ENCODE data around the gene PTPRK.

PTPRK gene

DNA sequence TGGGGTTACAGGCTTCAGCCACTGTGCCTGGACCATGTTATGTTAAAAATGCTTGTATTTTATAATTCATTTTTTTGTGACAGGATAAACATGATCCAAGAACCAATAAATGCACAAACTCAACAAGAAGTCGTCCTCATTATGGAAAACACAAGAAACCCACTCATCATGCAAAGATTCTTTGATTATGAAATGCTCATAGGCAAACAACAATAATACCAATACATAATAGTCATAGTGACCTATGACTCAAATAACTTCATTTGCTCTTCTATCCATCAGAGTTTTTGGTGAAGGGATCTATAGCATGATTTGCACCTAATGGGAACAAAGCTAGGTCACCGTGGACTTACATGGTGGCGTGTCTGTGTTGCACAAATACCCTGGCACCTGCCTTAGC is 402.5 kb downstream of the PTPRK start:
- H3K36me3 ChIP-seq (ENCODE audit: insufficient read depth, low read length) = no peaks in the 10 kb centered on the region
- no peak overlapping the region for H3K27ac ChIP-seq (ENCODE audit: low read depth, low read length)
- no peaks in the 10 kb centered on the region for H3K27me3 ChIP-seq (ENCODE audit: control insufficient read depth in 1 of 2, insufficient read depth in 2 of 2, low read length in 2 of 2)
- no peaks in the 10 kb centered on the region for H3K9me3 ChIP-seq (ENCODE audit: low read length)
- no peaks in the 10 kb centered on the region for H3K4me1 ChIP-seq (ENCODE audit: insufficient read depth, low read length)
- H3K4me3 ChIP-seq (ENCODE audit: low read depth in 1 of 2, low read length in 2 of 2) = no peak overlapping the region
- H3K9ac ChIP-seq (ENCODE audit: low read length) = no peak overlapping the region

DNA sequence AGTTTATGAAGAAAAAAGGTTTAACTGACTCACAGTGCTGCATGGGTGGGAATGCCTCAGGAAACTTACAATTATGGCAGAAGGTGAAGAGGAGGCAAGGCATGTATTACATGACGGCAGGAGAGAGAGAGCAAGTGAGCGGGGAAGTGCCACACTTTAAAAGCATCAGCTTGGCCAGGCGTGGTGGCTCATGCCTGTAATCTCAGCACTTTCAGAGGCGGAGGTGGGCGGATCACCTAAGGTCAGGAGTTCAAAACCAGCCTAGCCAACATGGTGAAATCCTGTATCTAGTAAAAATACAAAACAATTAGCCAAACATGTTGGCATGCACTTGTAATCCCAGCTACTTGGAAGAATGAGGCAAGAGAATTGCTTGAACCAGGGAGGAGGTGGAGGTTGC is 406.2 kb downstream of the PTPRK start:
- no peak overlapping the region for H3K9ac ChIP-seq (ENCODE audit: low read length)
- no peak overlapping the region for H3K27ac ChIP-seq (ENCODE audit: low read depth, low read length)
- no peaks in the 10 kb centered on the region for H3K27me3 ChIP-seq (ENCODE audit: control insufficient read depth in 1 of 2, insufficient read depth in 2 of 2, low read length in 2 of 2)
- peaks cover 20% of the 10 kb centered on the region for H3K4me1 ChIP-seq (ENCODE audit: insufficient read depth, low read length)
- H3K36me3 ChIP-seq (ENCODE audit: insufficient read depth, low read length) = no peaks in the 10 kb centered on the region
- H3K9me3 ChIP-seq (ENCODE audit: low read length) = no peaks in the 10 kb centered on the region
- H3K4me3 ChIP-seq (ENCODE audit: low read depth in 1 of 2, low read length in 2 of 2) = no peak overlapping the region

DNA sequence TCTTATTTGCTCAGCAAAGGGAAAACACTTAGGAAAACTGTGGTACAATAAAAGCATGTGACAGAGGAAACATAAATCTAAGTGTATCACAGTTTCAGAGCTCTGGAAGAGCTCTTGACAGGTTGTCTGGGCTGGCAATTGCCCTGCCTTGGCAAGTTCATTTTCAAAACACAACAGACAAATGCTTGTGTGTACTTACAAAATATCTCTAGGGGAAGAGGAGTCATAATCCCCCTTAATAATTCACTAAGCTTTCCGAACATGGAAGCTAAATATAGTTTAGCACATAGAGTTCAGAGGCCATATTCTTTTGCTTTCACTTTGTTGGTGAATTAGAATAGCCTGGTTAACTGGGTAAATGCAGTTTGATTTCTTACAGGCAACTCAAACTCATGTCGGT is 407.9 kb downstream of the PTPRK start:
- no peaks in the 10 kb centered on the region for H3K36me3 ChIP-seq (ENCODE audit: insufficient read depth, low read length)
- H3K9me3 ChIP-seq (ENCODE audit: low read length) = no peaks in the 10 kb centered on the region
- peaks cover 20% of the 10 kb centered on the region for H3K4me1 ChIP-seq (ENCODE audit: insufficient read depth, low read length)
- H3K27me3 ChIP-seq (ENCODE audit: control insufficient read depth in 1 of 2, insufficient read depth in 2 of 2, low read length in 2 of 2) = no peaks in the 10 kb centered on the region
- no peak overlapping the region for H3K27ac ChIP-seq (ENCODE audit: low read depth, low read length)
- H3K4me3 ChIP-seq (ENCODE audit: low read depth in 1 of 2, low read length in 2 of 2) = peak overlapping the region; percentile 29 to 47
- peak overlapping the region; percentile 29 for H3K9ac ChIP-seq (ENCODE audit: low read length)

DNA sequence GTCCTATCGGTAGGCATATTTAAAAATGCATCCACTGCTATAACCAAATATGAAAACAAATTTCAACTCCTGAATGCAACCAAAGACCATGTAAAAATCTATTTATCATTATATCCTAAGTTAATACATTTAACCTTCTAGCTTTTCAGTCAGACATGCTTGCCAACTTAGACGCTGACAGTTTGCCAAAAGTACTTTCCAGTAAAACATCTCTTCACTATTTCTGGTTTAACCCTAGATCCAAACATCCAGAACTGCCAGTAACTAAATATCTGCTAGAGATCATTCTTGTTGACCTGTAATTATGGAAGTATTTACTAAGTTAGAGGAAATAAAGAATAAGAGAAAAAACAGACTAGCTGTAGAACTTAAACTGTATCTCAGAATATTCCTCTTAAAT is 409.3 kb downstream of the PTPRK start:
- Histone ChIP-seq H3K4me1 (ENCODE audit: insufficient read depth, low read length) (peaks cover 20% of the 10 kb centered on the region), H3K4me3 (ENCODE audit: low read depth in 1 of 2, low read length in 2 of 2) (no peak overlapping the region), H3K9ac (ENCODE audit: low read length) (no peak overlapping the region), H3K36me3 (ENCODE audit: insufficient read depth, low read length) (no peaks in the 10 kb centered on the region), H3K27ac (ENCODE audit: low read depth, low read length) (no peak overlapping the region), H3K27me3 (ENCODE audit: control insufficient read depth in 1 of 2, insufficient read depth in 2 of 2, low read length in 2 of 2) (no peaks in the 10 kb centered on the region), H3K9me3 (ENCODE audit: low read length) (no peaks in the 10 kb centered on the region)

DNA sequence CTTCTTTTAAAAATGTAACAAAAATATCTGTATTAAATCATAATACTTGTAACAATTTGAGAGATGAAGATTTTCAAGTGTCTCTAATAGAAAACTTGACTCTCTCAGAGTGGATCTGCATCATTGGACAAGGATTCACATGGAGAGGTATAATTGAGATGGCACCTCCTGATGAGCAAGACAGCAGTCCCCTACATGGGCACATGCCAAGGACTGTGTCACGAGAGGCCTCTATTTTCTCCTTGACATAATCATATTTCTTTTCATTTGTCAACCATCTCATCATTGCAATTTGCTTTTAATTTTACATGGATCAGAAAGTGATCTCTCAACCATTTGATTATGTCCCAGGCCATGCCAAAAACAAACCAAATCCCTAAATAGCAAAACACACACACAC is 412.7 kb downstream of the PTPRK start:
- no peak overlapping the region for H3K27ac ChIP-seq (ENCODE audit: low read depth, low read length)
- H3K4me1 ChIP-seq (ENCODE audit: insufficient read depth, low read length) = peaks cover 20% of the 10 kb centered on the region
- no peaks in the 10 kb centered on the region for H3K36me3 ChIP-seq (ENCODE audit: insufficient read depth, low read length)
- H3K27me3 ChIP-seq (ENCODE audit: control insufficient read depth in 1 of 2, insufficient read depth in 2 of 2, low read length in 2 of 2) = no peaks in the 10 kb centered on the region
- no peaks in the 10 kb centered on the region for H3K9me3 ChIP-seq (ENCODE audit: low read length)
- no peak overlapping the region for H3K9ac ChIP-seq (ENCODE audit: low read length)
- no peak overlapping the region for H3K4me3 ChIP-seq (ENCODE audit: low read depth in 1 of 2, low read length in 2 of 2)

DNA sequence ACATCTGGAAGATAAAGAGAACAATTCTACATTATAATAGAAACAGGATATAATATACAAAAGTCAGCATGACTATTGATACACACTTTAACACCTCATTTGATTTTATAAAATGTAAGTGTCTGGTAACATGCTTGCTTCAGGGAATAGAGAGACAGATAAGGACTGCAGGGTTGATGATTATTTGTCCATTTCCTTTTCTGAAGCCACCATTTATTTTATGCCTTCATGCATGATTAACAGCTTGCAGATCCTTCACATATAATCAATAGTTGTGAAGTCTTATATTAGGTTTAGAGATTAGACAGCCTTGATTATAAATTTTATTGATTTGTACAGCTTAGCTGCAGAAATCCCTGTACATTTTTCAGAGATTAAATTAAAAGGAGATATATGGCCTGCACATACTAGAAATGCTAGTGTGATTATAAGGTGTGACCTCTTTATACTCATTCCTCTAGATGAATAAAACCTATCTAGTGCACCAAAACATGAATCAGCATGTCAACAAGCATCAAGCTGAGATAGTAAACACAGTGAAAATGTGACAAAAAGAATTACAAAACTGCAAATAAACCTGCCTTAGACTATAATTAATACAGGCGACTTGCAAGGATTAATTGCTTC is 420.7 kb downstream of the PTPRK start:
- no peak overlapping the region for H3K27ac ChIP-seq (ENCODE audit: low read depth, low read length)
- no peak overlapping the region for H3K9ac ChIP-seq (ENCODE audit: low read length)
- no peaks in the 10 kb centered on the region for H3K9me3 ChIP-seq (ENCODE audit: low read length)
- no peak overlapping the region for H3K4me3 ChIP-seq (ENCODE audit: low read depth in 1 of 2, low read length in 2 of 2)
- H3K4me1 ChIP-seq (ENCODE audit: insufficient read depth, low read length) = no peaks in the 10 kb centered on the region
- no peaks in the 10 kb centered on the region for H3K36me3 ChIP-seq (ENCODE audit: insufficient read depth, low read length)
- H3K27me3 ChIP-seq (ENCODE audit: control insufficient read depth in 1 of 2, insufficient read depth in 2 of 2, low read length in 2 of 2) = no peaks in the 10 kb centered on the region

DNA sequence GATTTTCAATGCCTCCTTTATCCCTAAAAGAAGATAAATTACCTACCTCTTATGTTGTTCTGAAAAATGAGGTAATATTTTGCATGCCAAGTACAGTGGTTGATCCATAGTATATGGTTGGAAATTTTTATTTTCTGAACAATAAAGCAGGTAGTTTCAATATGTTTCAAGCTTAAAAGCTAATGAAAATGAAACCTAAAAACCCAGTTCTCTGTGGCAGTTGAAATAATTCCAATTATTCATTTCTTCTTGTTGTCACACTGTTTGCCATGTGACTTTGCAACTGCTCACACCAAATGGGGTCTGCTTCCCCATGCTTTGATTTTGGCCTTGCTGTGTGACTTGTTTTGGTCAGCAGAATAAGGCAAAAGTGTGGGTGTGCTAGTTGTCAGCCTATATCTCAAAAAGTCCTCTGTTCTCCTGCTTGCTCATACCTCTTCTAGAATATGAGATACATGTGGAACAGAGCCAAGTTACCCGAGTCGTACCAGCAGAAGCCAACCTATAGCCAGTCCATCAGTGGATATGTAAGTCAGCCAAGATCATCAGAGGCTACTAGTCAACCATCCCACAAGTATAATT is 422.3 kb downstream of the PTPRK start:
- Histone ChIP-seq H3K4me1 (ENCODE audit: insufficient read depth, low read length) (no peaks in the 10 kb centered on the region), H3K27me3 (ENCODE audit: control insufficient read depth in 1 of 2, insufficient read depth in 2 of 2, low read length in 2 of 2) (no peaks in the 10 kb centered on the region), H3K4me3 (ENCODE audit: low read depth in 1 of 2, low read length in 2 of 2) (no peak overlapping the region), H3K9me3 (ENCODE audit: low read length) (no peaks in the 10 kb centered on the region), H3K9ac (ENCODE audit: low read length) (no peak overlapping the region), H3K27ac (ENCODE audit: low read depth, low read length) (no peak overlapping the region), H3K36me3 (ENCODE audit: insufficient read depth, low read length) (no peaks in the 10 kb centered on the region)

DNA sequence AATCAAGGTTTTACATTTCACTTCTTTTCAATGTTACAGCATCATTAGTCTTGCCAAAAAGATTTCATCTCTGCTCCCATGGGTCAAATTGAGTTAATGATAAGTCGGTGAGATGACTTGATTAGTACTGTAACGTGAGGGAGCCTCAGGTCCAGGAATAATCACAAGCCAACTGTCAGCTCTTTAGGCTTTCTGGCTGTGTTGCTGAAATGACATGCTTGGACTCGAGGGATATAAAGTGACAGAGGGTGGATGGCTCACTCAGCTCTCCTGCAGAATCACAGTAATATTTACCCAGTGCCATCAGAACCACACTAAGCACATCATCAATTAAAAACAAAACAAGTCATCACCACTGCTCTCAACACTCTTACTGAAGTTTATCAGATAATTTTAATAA is 423.4 kb downstream of the PTPRK start:
- Histone ChIP-seq H3K27me3 (ENCODE audit: control insufficient read depth in 1 of 2, insufficient read depth in 2 of 2, low read length in 2 of 2) (no peaks in the 10 kb centered on the region), H3K4me3 (ENCODE audit: low read depth in 1 of 2, low read length in 2 of 2) (no peak overlapping the region), H3K9me3 (ENCODE audit: low read length) (no peaks in the 10 kb centered on the region), H3K27ac (ENCODE audit: low read depth, low read length) (no peak overlapping the region), H3K36me3 (ENCODE audit: insufficient read depth, low read length) (no peaks in the 10 kb centered on the region), H3K9ac (ENCODE audit: low read length) (no peak overlapping the region), H3K4me1 (ENCODE audit: insufficient read depth, low read length) (no peaks in the 10 kb centered on the region)

DNA sequence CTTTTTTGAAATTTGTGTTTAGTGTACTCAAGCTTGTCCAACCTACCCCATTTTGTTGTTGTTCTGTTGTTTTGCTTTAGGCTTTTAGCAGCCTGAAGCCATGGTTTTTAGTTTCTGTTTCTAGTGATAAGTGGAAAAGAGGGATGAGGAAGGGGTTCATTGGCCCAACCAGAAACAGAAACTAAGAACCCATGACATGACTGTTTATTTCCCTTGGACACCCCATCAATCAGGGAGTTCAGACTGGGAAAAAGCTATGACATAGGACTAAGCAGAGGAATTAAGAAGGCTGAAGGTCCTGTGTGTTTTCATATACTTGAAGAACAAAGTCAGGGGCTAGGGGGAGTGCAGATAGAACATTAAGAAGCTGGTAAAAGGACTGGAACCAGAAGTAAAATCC is 425.0 kb downstream of the PTPRK start:
- no peaks in the 10 kb centered on the region for H3K4me1 ChIP-seq (ENCODE audit: insufficient read depth, low read length)
- H3K27me3 ChIP-seq (ENCODE audit: control insufficient read depth in 1 of 2, insufficient read depth in 2 of 2, low read length in 2 of 2) = no peaks in the 10 kb centered on the region
- H3K9ac ChIP-seq (ENCODE audit: low read length) = no peak overlapping the region
- no peak overlapping the region for H3K4me3 ChIP-seq (ENCODE audit: low read depth in 1 of 2, low read length in 2 of 2)
- H3K9me3 ChIP-seq (ENCODE audit: low read length) = no peaks in the 10 kb centered on the region
- H3K36me3 ChIP-seq (ENCODE audit: insufficient read depth, low read length) = no peaks in the 10 kb centered on the region
- no peak overlapping the region for H3K27ac ChIP-seq (ENCODE audit: low read depth, low read length)

DNA sequence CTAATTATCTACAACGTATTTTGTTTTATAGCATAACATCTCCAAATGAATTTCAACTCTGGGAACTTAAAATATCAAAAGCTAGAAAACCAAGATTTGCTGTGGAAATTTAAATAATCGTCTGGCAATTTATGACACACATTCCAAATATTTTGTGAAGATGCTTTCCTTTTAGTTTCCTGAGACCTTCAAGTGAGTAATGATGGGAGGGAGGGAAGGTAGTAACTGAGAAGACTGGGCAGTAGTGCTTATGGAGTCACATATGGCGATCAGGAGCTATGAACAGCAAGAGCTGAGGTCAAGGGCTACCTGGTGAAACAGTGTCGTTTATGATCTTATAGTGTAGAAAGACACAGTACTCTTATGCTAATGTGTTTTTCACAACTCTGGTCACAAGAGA is 441.4 kb downstream of the PTPRK start:
- H3K27ac ChIP-seq (ENCODE audit: low read depth, low read length) = no peak overlapping the region
- H3K36me3 ChIP-seq (ENCODE audit: insufficient read depth, low read length) = no peaks in the 10 kb centered on the region
- no peak overlapping the region for H3K4me3 ChIP-seq (ENCODE audit: low read depth in 1 of 2, low read length in 2 of 2)
- H3K4me1 ChIP-seq (ENCODE audit: insufficient read depth, low read length) = no peaks in the 10 kb centered on the region
- H3K9ac ChIP-seq (ENCODE audit: low read length) = no peak overlapping the region
- no peaks in the 10 kb centered on the region for H3K27me3 ChIP-seq (ENCODE audit: control insufficient read depth in 1 of 2, insufficient read depth in 2 of 2, low read length in 2 of 2)
- H3K9me3 ChIP-seq (ENCODE audit: low read length) = no peaks in the 10 kb centered on the region

DNA sequence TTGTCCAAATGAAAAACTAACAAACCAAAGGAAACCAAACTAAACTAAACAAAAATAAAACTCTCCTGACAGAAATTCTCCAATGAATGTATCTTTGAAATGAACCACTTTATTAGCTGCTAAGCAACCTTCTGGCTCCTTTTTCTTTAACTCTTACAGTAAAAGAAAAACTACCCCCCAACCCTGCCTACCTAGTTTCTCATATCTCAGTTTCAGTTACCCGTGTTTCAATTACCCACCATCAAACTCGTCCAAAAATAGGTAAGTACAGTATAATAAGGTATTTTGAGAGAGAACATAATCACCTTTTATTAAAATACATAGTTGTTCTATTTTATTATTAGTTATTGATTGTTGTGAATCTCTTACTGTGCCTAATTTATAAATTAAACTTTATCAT is 442.1 kb downstream of the PTPRK start:
- Histone ChIP-seq H3K9ac (ENCODE audit: low read length) (no peak overlapping the region), H3K27ac (ENCODE audit: low read depth, low read length) (no peak overlapping the region), H3K9me3 (ENCODE audit: low read length) (no peaks in the 10 kb centered on the region), H3K36me3 (ENCODE audit: insufficient read depth, low read length) (no peaks in the 10 kb centered on the region), H3K27me3 (ENCODE audit: control insufficient read depth in 1 of 2, insufficient read depth in 2 of 2, low read length in 2 of 2) (no peaks in the 10 kb centered on the region), H3K4me1 (ENCODE audit: insufficient read depth, low read length) (no peaks in the 10 kb centered on the region), H3K4me3 (ENCODE audit: low read depth in 1 of 2, low read length in 2 of 2) (no peak overlapping the region)

DNA sequence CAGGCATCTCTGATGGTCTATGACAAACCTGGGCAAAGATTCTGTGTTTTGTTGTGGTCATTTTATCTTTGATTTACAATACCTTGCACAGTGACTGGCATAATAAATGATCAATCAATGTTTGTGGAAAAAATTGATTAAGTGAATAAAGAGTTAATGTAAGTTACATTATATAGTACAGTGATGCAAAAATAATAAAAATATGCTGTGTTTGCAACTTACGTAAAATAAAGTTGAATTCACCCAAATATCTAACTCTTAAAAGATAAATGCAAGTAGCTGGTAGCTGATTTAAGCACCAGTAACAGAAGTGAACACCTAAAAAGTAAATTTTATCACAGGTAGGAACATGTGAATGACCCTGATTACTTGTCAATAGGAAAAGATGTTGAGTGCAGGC is 443.6 kb downstream of the PTPRK start:
- no peaks in the 10 kb centered on the region for H3K36me3 ChIP-seq (ENCODE audit: insufficient read depth, low read length)
- H3K4me1 ChIP-seq (ENCODE audit: insufficient read depth, low read length) = no peaks in the 10 kb centered on the region
- H3K9ac ChIP-seq (ENCODE audit: low read length) = no peak overlapping the region
- no peaks in the 10 kb centered on the region for H3K27me3 ChIP-seq (ENCODE audit: control insufficient read depth in 1 of 2, insufficient read depth in 2 of 2, low read length in 2 of 2)
- H3K27ac ChIP-seq (ENCODE audit: low read depth, low read length) = no peak overlapping the region
- H3K9me3 ChIP-seq (ENCODE audit: low read length) = no peaks in the 10 kb centered on the region
- no peak overlapping the region for H3K4me3 ChIP-seq (ENCODE audit: low read depth in 1 of 2, low read length in 2 of 2)
